ENCODE measurements around the gene HOXD13.

The HOXD13 gene

GRCh38 chr2:176139661-176140512 is 47.4 kb downstream of the HOXD13 start:
- H3K4me2 ChIP-seq (ENCODE audit: low read depth, low read length, poor library complexity, severe bottlenecking), result no peak overlapping the region
- H3K79me2 ChIP-seq (ENCODE audit: insufficient read depth, low read length), result no peaks in the 10 kb centered on the region
- H3K4me3 ChIP-seq (ENCODE audit: insufficient read depth, low read length, poor library complexity, severe bottlenecking), result no peak overlapping the region
- H3K9me2 ChIP-seq (replicated peaks; ENCODE audit: insufficient read depth, low read length), result no peaks in the 10 kb centered on the region
- no peaks in the 10 kb centered on the region for H3F3A ChIP-seq (ENCODE audit: insufficient read depth)
- TF ChIP-seq CTCF (IDR thresholded peaks at IDR 0.05; ENCODE audit: insufficient read depth, low read length, poor library complexity, severe bottlenecking) (no peak), EZH2phosphoT487 (conservative IDR thresholded peaks at IDR 0.05; ENCODE audit: low read length) (no peak)
- no peaks in the 10 kb centered on the region for H3K27me3 ChIP-seq (ENCODE audit: low read length)
- no peaks in the 10 kb centered on the region for H3K9me3 ChIP-seq (ENCODE audit: insufficient read depth, low read length)
- H3K27ac ChIP-seq (ENCODE audit: low read depth, low read length), result no peak overlapping the region
- H4K20me1 ChIP-seq (ENCODE audit: low read depth, low read length), result no peaks in the 10 kb centered on the region
- no peaks in the 10 kb centered on the region for H3K36me3 ChIP-seq (ENCODE audit: low read length)
- no peak overlapping the region for H3K9ac ChIP-seq (ENCODE audit: low read length)
- no peak overlapping the region for H2AFZ ChIP-seq (ENCODE audit: low read depth, low read length, severe bottlenecking)

DNA sequence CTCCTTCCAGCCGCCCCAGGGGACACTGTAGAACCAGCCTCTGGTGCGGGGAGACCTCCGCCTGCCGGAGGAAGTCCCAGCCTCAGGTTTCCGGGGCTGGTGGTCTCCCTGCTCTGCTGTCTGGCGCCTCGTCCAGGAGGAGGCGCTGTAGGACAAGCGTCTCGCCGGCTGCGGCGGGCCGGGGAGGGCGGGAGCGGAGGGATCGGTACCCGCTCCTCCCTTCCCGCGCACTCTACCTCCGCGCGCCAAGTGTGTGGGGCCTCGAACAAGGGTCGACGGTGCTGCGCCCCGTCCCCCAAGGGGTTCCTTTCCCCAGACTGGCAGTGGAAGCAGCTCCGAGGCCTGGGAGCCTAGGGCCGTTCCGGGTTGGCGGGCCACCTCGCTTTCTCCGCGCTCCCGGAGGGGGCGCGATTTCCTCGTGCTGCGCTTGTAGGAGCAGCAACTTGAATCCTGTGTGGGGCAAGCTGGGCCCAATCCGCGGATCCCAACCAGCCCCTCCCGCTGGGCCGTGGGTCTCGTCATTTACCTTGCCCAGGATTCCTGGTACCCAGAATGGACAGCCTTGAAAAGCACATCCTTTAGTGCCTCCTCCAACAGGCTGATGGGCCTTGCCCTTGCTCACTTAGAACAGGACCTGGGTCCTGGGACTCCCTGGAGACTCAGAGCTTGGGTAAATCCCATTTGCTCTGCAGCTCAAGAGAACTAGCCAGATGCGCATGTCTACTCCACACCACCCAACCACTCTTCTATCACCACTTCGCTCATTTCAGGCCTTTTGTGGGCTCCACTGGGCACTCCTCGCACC is 48.2 kb downstream of the HOXD13 start:
- Histone ChIP-seq H3K4me2 (ENCODE audit: low read depth, low read length, poor library complexity, severe bottlenecking) (no peak overlapping the region), H3K27me3 (ENCODE audit: low read length) (no peaks in the 10 kb centered on the region), H4K20me1 (ENCODE audit: low read depth, low read length) (no peaks in the 10 kb centered on the region), H3K36me3 (ENCODE audit: low read length) (no peaks in the 10 kb centered on the region), H3K9ac (ENCODE audit: low read length) (no peak overlapping the region), H3K27ac (ENCODE audit: low read depth, low read length) (no peak overlapping the region), H3K4me3 (ENCODE audit: insufficient read depth, low read length, poor library complexity, severe bottlenecking) (no peak overlapping the region), H2AFZ (ENCODE audit: low read depth, low read length, severe bottlenecking) (no peak overlapping the region), H3K9me3 (ENCODE audit: insufficient read depth, low read length) (no peaks in the 10 kb centered on the region), H3K9me2 (replicated peaks; ENCODE audit: insufficient read depth, low read length) (no peaks in the 10 kb centered on the region), H3F3A (ENCODE audit: insufficient read depth) (no peaks in the 10 kb centered on the region), H3K79me2 (ENCODE audit: insufficient read depth, low read length) (no peaks in the 10 kb centered on the region)
- TF ChIP-seq EZH2phosphoT487 (conservative IDR thresholded peaks at IDR 0.05; ENCODE audit: low read length) (no peak), CTCF (IDR thresholded peaks at IDR 0.05; ENCODE audit: insufficient read depth, low read length, poor library complexity, severe bottlenecking) (peak; percentile 39)

- Histone ChIP-seq H3K9ac (ENCODE audit: low read length) (no peak overlapping the region), H3K9me2 (replicated peaks; ENCODE audit: insufficient read depth, low read length) (no peaks in the 10 kb centered on the region), H3K4me2 (ENCODE audit: low read depth, low read length, poor library complexity, severe bottlenecking) (no peak overlapping the region), H3K4me3 (ENCODE audit: insufficient read depth, low read length, poor library complexity, severe bottlenecking) (no peak overlapping the region), H3K27me3 (ENCODE audit: low read length) (no peaks in the 10 kb centered on the region), H3K27ac (ENCODE audit: low read depth, low read length) (no peak overlapping the region), H3F3A (ENCODE audit: insufficient read depth) (no peaks in the 10 kb centered on the region), H3K36me3 (ENCODE audit: low read length) (no peaks in the 10 kb centered on the region), H3K79me2 (ENCODE audit: insufficient read depth, low read length) (no peaks in the 10 kb centered on the region), H4K20me1 (ENCODE audit: low read depth, low read length) (no peaks in the 10 kb centered on the region), H3K9me3 (ENCODE audit: insufficient read depth, low read length) (no peaks in the 10 kb centered on the region), H2AFZ (ENCODE audit: low read depth, low read length, severe bottlenecking) (no peak overlapping the region)
- TF ChIP-seq CTCF (IDR thresholded peaks at IDR 0.05; ENCODE audit: insufficient read depth, low read length, poor library complexity, severe bottlenecking) (no peak), EZH2phosphoT487 (conservative IDR thresholded peaks at IDR 0.05; ENCODE audit: low read length) (no peak)
Measured at GRCh38 chr2:176142281-176142680, 49.8 kb downstream of the HOXD13 start.
